K562 (cell line): Measurements from ENCODE around the gene QPRT. TPM values are rescaled to one million over a fixed set of nuclear protein-coding genes. Genes with fewer than 3 reads are reported as not detected.

Experiments used
- ELF1 ChIP-seq: fragments of 200-800 bp; sonication (Bioruptor generic); IDR thresholded peaks from 2 replicates; pipeline ENCODE4 v1.6.1; 2016; ENCODE audit warnings: missing genetic modification characterization, missing compliant biosample characterization
- ZNF384 ChIP-seq: IDR thresholded peaks from 2 replicates; pipeline ENCODE4 v1.6.1; 2012; ENCODE audit warnings: low read depth, low read length, improper control_type of control experiment
- polyA plus RNA-seq, 8 experiments: library from polyadenylated mRNA; depleted of rRNA in 4 of 8; stranded (reverse) in 5 of 8; unstranded in 3 of 8; fragments of >200 nt; fragmentation: Nextera tagmentation in 2 of 8; fragmentation: Illumina TruSeq in 1 of 8; extraction: Ambion mirVana in 2 of 8; extraction: Trizol in 1 of 8; gene quantifications; 2 replicates each; pipeline versions ENCODE4 v1.2.1 to v1.2.3, GENCODE V29; 2011 to 2014; ENCODE audit warnings: inconsistent platforms in 1 of 8, missing spikeins in 1 of 8
- total RNA-seq, 7 experiments: library from RNA; depleted of rRNA in 6 of 7; stranded (reverse); fragments of >200 nt in 6 of 7; fragmentation: Illumina TruSeq in 2 of 7; extraction: Trizol in 2 of 7; gene quantifications; 2 replicates each; pipeline versions ENCODE4 v1.2.1 to v1.2.3, GENCODE V29; 2011 to 2021; ENCODE audit warnings: low replicate concordance in 1 of 7
- TF ChIP-seq, protein P1 (sequence below): fragments of 200-800 bp; sonication (Bioruptor generic); IDR thresholded peaks from 2 replicates; pipeline ENCODE4 v1.6.1; 2016; ENCODE audit warnings: missing genetic modification characterization, missing compliant biosample characterization
- TF ChIP-seq, protein P2 (sequence below): fragments of 450-650 bp; conservative IDR thresholded peaks from 2 replicates; pipeline ENCODE4 v1.6.1; 2016; ENCODE audit warnings: missing genetic modification characterization, low read depth, mild to moderate bottlenecking, missing compliant biosample characterization, moderate library complexity
- TF ChIP-seq, protein P3 (sequence below), 2 experiments: fragments of 450-650 bp in 1 of 2; IDR thresholded peaks; 2 replicates each; pipeline ENCODE4 v1.6.1; 2011 to 2017; ENCODE audit warnings: low read depth in 2 of 2, antibody characterized with exemption in 1 of 2, borderline replicate concordance in 1 of 2, low read length in 1 of 2, mild to moderate bottlenecking in 1 of 2, mixed read lengths in 1 of 2; ENCODE audit not compliant: control insufficient read depth in 1 of 2

Gene QPRT
- total and polyA plus RNA-seq, 9 of the 15 experiments (the other 6 are each of a cell fraction or from before 2014, with no cell fraction given): 7.7 to 112 (median 64.1) TPM

DNA sequence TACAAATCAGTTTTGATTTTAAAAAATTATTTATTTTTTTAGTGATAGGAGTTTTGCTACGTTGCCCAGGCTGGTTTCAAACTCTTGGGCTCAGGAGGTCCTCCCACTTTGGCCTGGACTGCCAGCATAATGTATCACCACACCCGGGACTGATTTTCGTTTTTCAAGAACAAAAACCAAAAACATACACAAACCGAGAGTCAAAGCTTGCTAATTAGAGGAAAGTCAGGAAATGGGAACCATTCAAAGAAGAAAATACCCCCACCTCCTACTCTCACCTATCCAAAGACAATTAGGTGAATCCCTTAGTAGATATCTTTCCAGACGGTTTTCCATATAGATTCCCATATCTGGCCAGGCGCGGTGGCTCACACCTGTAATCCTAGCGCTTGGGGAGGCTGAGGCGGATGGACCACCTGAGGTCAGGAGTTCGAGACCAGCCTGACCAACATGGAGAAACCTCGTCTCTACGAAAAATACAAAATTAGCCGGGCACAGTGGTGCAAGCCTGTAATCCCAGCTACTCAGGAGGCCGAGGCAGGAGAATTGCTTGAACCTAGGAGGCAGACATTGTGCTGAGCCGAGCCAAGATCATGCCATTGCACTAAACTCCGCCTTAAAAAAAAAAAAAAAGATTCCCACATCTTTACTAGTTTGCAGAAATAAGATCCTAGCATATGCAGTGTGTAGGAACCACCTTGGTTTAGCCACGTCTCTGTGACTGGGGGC lies 16.8 kb upstream of the QPRT start (continued):
- TF ChIP-seq, protein P1, sequence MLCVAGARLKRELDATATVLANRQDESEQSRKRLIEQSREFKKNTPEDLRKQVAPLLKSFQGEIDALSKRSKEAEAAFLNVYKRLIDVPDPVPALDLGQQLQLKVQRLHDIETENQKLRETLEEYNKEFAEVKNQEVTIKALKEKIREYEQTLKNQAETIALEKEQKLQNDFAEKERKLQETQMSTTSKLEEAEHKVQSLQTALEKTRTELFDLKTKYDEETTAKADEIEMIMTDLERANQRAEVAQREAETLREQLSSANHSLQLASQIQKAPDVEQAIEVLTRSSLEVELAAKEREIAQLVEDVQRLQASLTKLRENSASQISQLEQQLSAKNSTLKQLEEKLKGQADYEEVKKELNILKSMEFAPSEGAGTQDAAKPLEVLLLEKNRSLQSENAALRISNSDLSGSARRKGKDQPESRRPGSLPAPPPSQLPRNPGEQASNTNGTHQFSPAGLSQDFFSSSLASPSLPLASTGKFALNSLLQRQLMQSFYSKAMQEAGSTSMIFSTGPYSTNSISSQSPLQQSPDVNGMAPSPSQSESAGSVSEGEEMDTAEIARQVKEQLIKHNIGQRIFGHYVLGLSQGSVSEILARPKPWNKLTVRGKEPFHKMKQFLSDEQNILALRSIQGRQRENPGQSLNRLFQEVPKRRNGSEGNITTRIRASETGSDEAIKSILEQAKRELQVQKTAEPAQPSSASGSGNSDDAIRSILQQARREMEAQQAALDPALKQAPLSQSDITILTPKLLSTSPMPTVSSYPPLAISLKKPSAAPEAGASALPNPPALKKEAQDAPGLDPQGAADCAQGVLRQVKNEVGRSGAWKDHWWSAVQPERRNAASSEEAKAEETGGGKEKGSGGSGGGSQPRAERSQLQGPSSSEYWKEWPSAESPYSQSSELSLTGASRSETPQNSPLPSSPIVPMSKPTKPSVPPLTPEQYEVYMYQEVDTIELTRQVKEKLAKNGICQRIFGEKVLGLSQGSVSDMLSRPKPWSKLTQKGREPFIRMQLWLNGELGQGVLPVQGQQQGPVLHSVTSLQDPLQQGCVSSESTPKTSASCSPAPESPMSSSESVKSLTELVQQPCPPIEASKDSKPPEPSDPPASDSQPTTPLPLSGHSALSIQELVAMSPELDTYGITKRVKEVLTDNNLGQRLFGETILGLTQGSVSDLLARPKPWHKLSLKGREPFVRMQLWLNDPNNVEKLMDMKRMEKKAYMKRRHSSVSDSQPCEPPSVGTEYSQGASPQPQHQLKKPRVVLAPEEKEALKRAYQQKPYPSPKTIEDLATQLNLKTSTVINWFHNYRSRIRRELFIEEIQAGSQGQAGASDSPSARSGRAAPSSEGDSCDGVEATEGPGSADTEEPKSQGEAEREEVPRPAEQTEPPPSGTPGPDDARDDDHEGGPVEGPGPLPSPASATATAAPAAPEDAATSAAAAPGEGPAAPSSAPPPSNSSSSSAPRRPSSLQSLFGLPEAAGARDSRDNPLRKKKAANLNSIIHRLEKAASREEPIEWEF (CRISPR knock-in tag): no peak
- TF ChIP-seq ELF1 (0 out of 2 replicates have a peak, but pooled peaks have one; percentile 18), ZNF384 (peak; percentile 34; the same call in 1 of the 2 replicates)
- TF ChIP-seq, protein P2, sequence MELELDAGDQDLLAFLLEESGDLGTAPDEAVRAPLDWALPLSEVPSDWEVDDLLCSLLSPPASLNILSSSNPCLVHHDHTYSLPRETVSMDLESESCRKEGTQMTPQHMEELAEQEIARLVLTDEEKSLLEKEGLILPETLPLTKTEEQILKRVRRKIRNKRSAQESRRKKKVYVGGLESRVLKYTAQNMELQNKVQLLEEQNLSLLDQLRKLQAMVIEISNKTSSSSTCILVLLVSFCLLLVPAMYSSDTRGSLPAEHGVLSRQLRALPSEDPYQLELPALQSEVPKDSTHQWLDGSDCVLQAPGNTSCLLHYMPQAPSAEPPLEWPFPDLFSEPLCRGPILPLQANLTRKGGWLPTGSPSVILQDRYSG (tag): no peak
- TF ChIP-seq, protein P3, sequence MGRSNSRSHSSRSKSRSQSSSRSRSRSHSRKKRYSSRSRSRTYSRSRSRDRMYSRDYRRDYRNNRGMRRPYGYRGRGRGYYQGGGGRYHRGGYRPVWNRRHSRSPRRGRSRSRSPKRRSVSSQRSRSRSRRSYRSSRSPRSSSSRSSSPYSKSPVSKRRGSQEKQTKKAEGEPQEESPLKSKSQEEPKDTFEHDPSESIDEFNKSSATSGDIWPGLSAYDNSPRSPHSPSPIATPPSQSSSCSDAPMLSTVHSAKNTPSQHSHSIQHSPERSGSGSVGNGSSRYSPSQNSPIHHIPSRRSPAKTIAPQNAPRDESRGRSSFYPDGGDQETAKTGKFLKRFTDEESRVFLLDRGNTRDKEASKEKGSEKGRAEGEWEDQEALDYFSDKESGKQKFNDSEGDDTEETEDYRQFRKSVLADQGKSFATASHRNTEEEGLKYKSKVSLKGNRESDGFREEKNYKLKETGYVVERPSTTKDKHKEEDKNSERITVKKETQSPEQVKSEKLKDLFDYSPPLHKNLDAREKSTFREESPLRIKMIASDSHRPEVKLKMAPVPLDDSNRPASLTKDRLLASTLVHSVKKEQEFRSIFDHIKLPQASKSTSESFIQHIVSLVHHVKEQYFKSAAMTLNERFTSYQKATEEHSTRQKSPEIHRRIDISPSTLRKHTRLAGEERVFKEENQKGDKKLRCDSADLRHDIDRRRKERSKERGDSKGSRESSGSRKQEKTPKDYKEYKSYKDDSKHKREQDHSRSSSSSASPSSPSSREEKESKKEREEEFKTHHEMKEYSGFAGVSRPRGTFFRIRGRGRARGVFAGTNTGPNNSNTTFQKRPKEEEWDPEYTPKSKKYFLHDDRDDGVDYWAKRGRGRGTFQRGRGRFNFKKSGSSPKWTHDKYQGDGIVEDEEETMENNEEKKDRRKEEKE (IDR thresholded peaks at IDR 0.05; ENCODE audit: borderline replicate concordance in 1 of 2, control insufficient read depth in 1 of 2, low read depth in 2 of 2, low read length in 1 of 2): no peak
